Measurements from ENCODE around the gene HNRNPR. TPM values are rescaled to one million over a fixed set of nuclear protein-coding genes. Genes with fewer than 3 reads are reported as not detected.
"Not testable (repeated sequence)": the region's sequence is repeated elsewhere in the genome, so short reads cannot be mapped to it uniquely, and the experiment has no call there.

The HNRNPR gene
- total and polyA plus RNA-seq, 2 donors (not counting 3 experiments of a cell fraction or from before 2014, with no cell fraction given): 111 to 171 TPM

GRCh38 chr1:23310280-23310679, 33.8 kb downstream of the HNRNPR start:
- H3K27ac ChIP-seq (ENCODE audit: insufficient read depth, low read depth, low read length); dilution Hi-C loops (cut with MboI; ENCODE audit: extremely low pct_ligation_motif_present, low sequenced_read_pairs); CTCF ChIA-PET; H2AFZ ChIP-seq (ENCODE audit: low read depth, low read length); intact Hi-C loops (cut with micrococcal nuclease); H4K20me1 ChIP-seq (replicated peaks; ENCODE audit: control insufficient read depth, extremely low read depth, insufficient read depth, low read length); H3K9me1 ChIP-seq (replicated peaks; ENCODE audit: control insufficient read depth, extremely low read depth, insufficient read depth, low read length); H3K4me2 ChIP-seq (ENCODE audit: insufficient read depth, low read length); H3K4me3 ChIP-seq (replicated peaks in 1 of 3; ENCODE audit: insufficient read depth in 1 of 3, low read depth in 1 of 3, low read length in 3 of 3); H3K9me3 ChIP-seq (replicated peaks; ENCODE audit: control insufficient read depth, insufficient read depth, low read length); H3K9ac ChIP-seq (replicated peaks; ENCODE audit: extremely low read depth, insufficient read depth, low read length); DNase-seq (ENCODE audit: low read depth, low spot score); H3K27me3 ChIP-seq (ENCODE audit: control insufficient read depth in 2 of 2, insufficient read depth in 2 of 2, low read length in 2 of 2); FAIRE-seq; POLR2A ChIA-PET: not testable (repeated sequence)
- BruUV-seq (replicated peaks): TSS peak; percentile 38
- peaks cover 61% of the 10 kb centered on the region for H3K79me2 ChIP-seq (ENCODE audit: control insufficient read depth, insufficient read depth, low read length)
- H3K4me1 ChIP-seq (ENCODE audit: control insufficient read depth, extremely low read depth, insufficient read depth, low read length): peaks cover 22% of the 10 kb centered on the region
- peak; percentile 24 for TF ChIP-seq POLR2A (IDR thresholded peaks at IDR 0.05; ENCODE audit: low read depth, low read length)
- peaks cover 10 to 39% of the 10 kb centered on the region in 2 experiments for H3K36me3 ChIP-seq (ENCODE audit: control insufficient read depth in 2 of 2, extremely low read depth in 1 of 2, insufficient read depth in 2 of 2, low read length in 2 of 2)

DNA sequence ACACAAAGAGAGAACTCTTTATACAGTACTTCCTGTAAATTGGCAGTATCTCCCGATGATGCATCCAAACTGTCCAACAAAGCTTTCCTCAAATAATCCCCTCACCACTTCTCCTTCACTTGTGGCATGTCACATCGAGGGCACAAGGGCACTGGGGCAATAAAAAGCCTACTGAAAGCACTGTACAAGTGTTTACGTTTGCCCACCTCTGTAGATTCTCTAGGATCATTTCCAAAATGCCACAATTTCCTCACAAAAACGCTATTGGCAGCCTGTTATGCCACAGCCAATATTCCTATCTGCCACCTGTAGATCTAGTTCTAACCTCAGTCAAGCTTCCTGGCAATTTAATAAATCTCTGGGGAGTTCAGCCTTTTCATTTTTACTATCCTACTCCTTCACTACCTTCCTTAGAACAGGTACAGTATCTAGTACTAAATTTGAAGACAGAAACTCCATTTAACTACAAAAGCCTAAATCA, 39.9 kb downstream of the HNRNPR start:
- no peaks in the 10 kb centered on the region for H3K9me3 ChIP-seq (replicated peaks; ENCODE audit: control insufficient read depth, insufficient read depth, low read length)
- FAIRE-seq (no peak), DNase-seq (ENCODE audit: low read depth, low spot score) (no peak)
- H4K20me1 ChIP-seq (replicated peaks; ENCODE audit: control insufficient read depth, extremely low read depth, insufficient read depth, low read length): no peaks in the 10 kb centered on the region
- H3K4me1 ChIP-seq (ENCODE audit: control insufficient read depth, extremely low read depth, insufficient read depth, low read length): peaks cover 47% of the 10 kb centered on the region
- intact Hi-C loops (cut with micrococcal nuclease) (no loop called here), dilution Hi-C loops (cut with MboI; ENCODE audit: extremely low pct_ligation_motif_present, low sequenced_read_pairs) (no loop called here)
- peaks cover 10% of the 10 kb centered on the region for H3K79me2 ChIP-seq (ENCODE audit: control insufficient read depth, insufficient read depth, low read length)
- no peak overlapping the region for H3K4me3 ChIP-seq (replicated peaks in 1 of 3; ENCODE audit: insufficient read depth in 1 of 3, low read depth in 1 of 3, low read length in 3 of 3)
- H3K9ac ChIP-seq (replicated peaks; ENCODE audit: extremely low read depth, insufficient read depth, low read length): no peak overlapping the region
- BruUV-seq (replicated peaks): no TSS peak
- H2AFZ ChIP-seq (ENCODE audit: low read depth, low read length): no peak overlapping the region
- H3K36me3 ChIP-seq (ENCODE audit: control insufficient read depth in 2 of 2, extremely low read depth in 1 of 2, insufficient read depth in 2 of 2, low read length in 2 of 2): peaks cover 2 to 11% of the 10 kb centered on the region in 2 experiments
- peak overlapping the region; percentile 61 for H3K4me2 ChIP-seq (ENCODE audit: insufficient read depth, low read length)
- TF ChIP-seq MAX (IDR thresholded peaks at IDR 0.05; ENCODE audit: insufficient read depth, insufficient read length) (no peak), POLR2AphosphoS5 (IDR thresholded peaks at IDR 0.05; ENCODE audit: insufficient read depth, low read depth, low read length) (no peak), GATA2 (IDR thresholded peaks at IDR 0.05; ENCODE audit: insufficient read depth, insufficient read length, low read depth, low read length) (no peak), MYC (IDR thresholded peaks at IDR 0.05; ENCODE audit: low read depth, low read length) (no peak), EZH2 (IDR thresholded peaks at IDR 0.05; ENCODE audit: borderline replicate concordance, low read depth, low read length, severe bottlenecking) (no peak), POLR2A (IDR thresholded peaks at IDR 0.05; ENCODE audit: low read depth, low read length) (no peak), FOS (IDR thresholded peaks at IDR 0.05; ENCODE audit: borderline replicate concordance, insufficient read depth, low read length) (no peak), JUN (IDR thresholded peaks at IDR 0.05; ENCODE audit: borderline replicate concordance, insufficient read depth, insufficient read length, low read depth) (no peak)
- TF ChIP-seq, protein P1, sequence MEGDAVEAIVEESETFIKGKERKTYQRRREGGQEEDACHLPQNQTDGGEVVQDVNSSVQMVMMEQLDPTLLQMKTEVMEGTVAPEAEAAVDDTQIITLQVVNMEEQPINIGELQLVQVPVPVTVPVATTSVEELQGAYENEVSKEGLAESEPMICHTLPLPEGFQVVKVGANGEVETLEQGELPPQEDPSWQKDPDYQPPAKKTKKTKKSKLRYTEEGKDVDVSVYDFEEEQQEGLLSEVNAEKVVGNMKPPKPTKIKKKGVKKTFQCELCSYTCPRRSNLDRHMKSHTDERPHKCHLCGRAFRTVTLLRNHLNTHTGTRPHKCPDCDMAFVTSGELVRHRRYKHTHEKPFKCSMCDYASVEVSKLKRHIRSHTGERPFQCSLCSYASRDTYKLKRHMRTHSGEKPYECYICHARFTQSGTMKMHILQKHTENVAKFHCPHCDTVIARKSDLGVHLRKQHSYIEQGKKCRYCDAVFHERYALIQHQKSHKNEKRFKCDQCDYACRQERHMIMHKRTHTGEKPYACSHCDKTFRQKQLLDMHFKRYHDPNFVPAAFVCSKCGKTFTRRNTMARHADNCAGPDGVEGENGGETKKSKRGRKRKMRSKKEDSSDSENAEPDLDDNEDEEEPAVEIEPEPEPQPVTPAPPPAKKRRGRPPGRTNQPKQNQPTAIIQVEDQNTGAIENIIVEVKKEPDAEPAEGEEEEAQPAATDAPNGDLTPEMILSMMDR (IDR thresholded peaks at IDR 0.05; ENCODE audit: extremely low read depth in 1 of 2, insufficient read depth in 1 of 2, low read depth in 1 of 2, low read length in 2 of 2): no peak
- no peaks in the 10 kb centered on the region for H3K9me1 ChIP-seq (replicated peaks; ENCODE audit: control insufficient read depth, extremely low read depth, insufficient read depth, low read length)
- ChIA-PET CTCF (interaction anchor here (1.4 to 1.9 kb wide), 2 partner anchors 12 to 40 kb away, joined by 4 read pairs; partner anchors contain the start of gene HNRNPR), POLR2A (no interaction called here)
- H3K27me3 ChIP-seq (ENCODE audit: control insufficient read depth in 2 of 2, insufficient read depth in 2 of 2, low read length in 2 of 2): no peaks in the 10 kb centered on the region
- peak overlapping the region; percentile 52 for H3K27ac ChIP-seq (ENCODE audit: insufficient read depth, low read depth, low read length)

All from endothelial cell of umbilical vein (primary cell).